Embryonic facial prominence (tissue), 1 donor: Measurements from ENCODE around the gene CFAP20.

Source experiments
- DNase-seq: peaks from one replicate; pipeline ENCODE4 v3.0.0-alpha.2; 2016; ENCODE audit errors: extremely low spot score

Gene CFAP20

DNA sequence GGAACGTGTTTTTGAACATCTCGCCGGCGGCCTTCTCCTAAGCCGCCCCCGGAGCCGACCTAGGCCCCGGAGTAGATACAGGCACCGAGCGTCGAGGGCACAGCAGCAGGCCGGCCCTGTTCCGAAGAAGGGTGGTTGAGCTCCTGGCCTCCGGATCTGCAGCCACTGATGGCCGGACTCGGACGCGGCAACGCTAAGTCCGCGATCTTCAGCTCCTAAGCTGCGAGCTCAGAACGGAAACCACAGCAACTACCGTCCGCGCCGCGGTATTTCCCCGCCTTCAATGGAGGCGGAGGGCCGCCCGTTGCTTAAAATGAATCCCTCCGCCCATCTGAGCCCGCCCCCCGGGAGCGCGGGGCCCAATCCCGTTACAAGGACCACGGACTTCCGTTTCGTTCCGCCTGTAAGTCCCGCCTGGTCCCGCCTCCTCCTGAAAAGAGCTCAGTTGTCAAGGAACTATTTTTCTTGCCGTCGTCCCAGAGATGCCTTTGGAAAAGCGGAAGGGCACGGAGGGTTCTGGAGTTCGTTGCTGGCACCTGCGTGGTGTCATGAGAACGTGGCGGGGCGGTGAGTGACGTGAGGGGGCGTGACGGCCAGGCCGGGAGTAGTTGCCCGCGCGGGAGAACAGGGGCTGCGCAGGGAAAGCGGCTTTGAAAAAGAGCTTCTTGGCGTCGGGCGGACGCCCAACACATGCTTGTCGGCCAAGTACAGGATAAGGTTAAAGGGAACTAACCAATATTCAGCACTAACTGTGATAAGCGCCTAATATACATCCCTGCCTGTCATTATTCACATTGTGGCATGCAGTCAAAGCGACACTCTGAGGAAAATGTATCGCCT is at the start of gene CFAP20:
CFAP20 (minus strand) TSS at position 285 of the 840 bp plus-strand sequence; CDS start at position 19, 266 bp downstream.
- peak; percentile 100 for DNase-seq

DNA sequence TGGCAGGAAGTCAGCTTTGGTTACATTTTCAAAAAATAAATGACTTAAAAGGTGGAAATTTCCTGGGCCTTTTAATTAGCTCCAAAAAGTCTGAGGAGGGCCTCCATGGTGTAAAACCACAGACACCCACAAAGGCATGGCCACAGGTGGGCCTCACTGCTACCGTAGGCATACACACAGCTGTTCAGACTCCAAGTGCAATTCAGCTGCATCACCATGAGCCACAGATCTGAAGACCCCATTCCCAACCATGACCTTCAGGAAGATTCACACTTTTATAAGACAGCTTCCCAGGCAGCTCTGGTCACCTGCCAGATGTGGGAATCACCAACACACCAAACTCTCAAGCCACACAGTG is 48.2 kb upstream of the CFAP20 start:
- no peak for DNase-seq

DNA sequence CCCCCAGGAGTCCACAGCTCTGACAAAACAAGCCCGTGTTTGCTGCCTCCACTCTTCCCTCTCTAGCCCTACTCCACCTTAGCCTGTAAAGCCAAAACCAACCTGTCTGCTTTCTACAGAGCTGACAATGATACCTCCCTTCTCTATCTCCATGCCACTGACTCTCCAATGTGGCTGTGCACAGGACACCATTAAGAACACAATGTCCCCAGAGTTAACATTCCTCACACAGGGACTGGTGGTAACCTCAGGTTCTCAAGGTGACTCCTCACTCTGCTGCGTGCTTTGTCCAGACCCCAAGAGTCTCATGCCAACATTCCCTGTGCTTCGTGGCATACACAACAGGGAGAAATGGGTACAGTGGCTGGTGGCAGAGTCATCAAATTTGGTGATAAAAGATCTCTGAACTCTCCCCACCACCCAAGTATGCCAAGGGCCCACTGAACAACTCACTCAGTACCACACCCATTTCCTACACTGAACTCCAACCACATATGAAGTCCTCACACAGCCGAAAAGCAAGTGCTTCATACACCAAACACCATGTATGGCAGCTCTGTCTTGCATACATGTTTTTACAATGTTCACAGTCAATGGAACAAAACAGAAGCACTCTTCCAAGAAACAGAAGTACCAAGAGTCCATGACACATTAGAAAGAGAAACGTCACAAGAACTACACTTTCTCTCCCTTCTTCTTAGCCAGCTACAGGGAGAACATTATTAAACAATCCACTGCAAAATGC is 47.6 kb upstream of the CFAP20 start:
- no peak for DNase-seq

DNA sequence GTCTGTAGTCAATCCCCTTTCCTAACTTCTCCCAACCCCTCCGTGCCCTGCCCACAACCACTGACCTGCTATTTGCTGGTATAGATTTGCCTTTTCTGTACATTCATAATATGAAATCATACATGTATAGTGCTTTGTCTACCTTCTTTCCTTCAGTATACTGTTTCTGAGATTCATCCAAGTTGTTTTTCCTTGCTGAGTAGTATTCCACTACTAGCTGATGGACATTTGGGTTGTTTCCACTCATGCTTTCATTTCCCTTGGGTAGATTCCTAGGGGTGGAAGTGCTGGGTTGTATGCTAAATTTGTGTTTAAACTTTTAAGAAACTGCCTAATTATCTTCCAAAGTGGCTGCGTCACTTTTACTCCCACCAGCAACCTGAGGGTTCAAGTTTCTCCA is 41.0 kb upstream of the CFAP20 start:
- no peak for DNase-seq

DNA sequence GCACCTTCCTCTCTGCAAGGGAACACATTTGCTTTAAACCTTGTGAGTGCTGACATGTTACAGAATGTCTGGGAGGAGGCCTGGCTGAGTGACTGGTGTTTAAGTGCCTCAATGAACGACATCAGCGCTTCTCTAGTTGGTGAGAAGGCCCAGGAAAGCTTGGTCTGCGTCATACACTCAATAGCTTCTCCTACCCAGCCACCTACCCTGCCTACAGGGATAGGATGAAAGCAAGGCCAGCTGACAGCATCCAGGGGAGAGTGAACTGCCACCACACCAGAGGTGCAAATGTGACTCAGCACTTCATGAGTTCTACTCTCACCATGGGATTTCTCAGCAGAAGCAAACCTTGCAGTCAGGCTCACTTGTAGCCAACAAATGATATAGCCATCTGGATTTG is 31.7 kb upstream of the CFAP20 start:
- no peak for DNase-seq

DNA sequence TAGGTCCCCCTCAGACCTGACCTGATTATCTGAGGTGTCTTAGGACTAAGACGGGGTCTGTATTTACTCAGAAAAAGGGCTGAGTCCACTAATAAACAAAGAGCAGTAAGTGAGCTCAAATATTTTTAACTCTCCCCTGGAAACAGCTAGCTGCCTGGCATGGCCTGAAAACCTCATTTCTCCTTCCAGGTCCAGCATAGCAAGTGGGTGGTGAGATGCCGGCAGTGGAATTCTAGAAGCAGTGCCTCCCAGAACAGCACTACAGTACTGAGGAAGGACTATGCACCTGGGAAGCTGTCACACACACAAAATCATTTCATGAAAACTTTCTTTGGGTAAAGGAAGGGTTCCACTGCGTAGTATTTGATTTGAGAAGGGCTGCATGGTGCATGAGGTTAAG is 29.5 kb upstream of the CFAP20 start:
- DNase-seq: no peak

DNA sequence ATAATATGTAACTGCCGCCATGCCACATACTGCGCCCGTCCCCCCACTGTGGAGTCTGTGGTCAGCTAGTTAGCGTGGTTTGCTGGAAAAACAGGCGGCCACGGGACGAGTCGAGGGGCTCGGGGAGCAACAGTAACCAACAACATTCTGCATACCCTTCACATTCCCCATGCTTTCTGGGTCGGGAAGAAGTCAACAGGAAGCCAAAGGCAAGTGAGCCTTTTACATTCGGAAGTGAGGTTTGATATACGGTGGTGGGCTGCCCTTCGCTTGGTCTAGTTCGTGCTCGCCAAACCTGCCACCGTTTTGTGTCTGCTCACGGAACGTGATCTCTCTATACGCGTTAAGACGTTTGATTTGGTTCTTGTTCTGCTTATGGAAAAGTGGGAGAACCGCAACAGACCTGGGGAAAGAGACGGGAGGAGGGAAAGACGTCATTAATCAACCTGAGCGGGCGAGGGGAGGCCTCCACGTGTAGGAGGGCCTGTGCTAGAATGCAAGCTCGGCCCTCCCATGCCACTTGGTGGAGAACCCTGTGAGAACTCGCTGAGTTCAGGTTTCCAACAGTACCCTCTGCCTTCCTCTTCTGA is 28.9 kb upstream of the CFAP20 start:
- DNase-seq: no peak

DNA sequence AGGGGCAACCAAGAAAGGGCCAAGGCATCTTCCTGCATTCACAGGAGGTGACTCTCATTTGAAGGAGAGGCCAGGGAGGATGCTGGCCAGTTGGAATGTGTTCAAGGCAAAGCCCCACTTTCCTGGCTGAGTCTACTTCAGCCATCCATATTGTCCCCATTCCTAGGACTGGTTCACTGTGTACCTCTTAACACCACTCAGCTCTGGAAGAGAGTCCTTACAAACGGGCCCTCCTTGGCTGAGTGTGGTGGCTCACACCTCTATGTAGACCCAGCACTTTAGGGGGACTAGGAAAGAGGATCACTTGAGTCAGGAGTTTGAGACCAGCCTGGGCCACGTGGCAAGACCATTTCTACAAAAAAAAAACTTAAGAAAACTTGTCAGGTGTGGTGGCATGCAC is 28.1 kb upstream of the CFAP20 start:
- no peak for DNase-seq

DNA sequence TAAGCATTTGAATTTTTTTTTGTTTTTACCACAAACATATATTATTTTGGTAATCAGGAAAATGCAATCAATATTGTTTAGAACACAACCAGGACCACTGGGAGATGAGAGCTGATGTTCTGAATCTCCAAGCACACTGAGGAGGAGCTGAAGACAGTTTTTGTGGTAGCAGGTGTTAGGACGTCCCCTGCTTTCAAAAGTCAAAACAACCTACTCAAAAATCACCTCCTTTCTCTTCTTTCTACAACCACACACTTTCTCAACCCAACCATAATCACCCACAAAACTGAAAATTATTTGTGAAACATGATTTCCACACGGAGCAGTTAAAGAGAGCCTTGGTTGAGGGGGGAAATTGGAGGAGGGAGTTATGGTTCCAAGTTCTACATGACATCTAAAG is 26.7 kb upstream of the CFAP20 start:
- no peak for DNase-seq

DNA sequence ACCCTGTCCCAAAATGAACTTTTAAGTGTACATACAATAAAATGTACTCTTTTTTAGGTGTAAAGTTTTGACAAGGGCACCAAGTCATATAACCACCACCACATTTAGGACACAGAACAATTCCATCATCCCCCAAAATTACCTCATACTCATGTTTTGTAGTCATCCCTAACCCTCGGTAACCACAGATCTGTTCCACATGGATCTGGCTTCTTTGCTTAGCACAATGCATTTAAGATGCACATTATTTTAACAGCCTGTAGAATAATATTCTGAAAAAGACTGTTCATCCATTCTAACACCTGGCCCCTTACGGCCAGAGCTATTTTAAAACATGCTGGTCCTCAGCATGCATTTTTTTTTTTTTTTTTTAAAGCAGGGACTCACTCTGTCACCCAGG is 25.2 kb upstream of the CFAP20 start:
- no peak for DNase-seq

DNA sequence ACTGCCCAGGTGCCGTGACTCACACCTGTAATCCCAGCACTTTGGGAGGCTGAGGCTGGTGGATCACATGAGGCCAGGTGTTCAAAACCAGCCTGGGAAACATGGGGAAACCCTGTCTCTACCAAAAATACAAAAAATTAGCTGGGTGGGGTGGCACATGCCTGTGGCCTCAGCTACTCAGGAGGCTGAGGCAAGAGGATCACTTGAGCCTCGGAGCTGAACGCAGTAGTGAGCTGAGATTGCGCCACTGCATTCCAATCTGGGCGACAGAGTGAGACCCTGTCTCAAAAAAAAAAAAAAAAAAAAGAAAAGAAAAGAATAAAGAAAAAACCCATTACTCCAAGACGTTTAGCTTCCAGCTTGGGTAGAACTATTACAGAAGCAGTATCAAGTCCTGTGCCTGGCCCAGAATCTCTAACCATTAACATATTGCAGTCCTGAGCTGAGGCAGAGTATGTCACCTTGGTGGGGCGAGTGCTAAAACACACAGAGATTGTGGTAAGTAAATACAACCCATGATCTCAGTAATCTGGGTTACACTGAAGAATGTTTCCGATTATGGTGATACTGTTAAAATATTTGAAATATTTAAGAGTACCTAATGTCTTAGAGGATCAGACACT is 23.2 kb upstream of the CFAP20 start:
- no peak for DNase-seq

DNA sequence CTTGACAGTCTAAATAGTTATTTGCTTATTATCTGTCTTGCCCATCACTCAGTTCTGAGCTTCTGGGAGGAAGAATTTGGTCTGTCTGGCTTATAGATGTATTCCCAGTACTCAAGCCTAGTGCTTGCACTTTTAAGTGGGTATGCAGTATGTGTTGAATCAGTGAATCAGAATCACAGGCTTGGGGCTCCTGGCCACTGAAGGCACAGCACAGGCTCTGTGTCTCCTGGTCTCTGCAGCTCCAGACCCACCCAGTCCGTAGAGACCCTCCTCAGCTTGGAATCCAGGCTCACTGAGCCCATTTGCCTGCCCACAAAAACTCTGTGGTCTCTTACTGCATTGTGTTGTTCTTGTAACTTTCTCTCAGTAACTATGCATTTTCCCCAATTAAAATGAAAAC is 19.3 kb upstream of the CFAP20 start:
- no peak for DNase-seq

DNA sequence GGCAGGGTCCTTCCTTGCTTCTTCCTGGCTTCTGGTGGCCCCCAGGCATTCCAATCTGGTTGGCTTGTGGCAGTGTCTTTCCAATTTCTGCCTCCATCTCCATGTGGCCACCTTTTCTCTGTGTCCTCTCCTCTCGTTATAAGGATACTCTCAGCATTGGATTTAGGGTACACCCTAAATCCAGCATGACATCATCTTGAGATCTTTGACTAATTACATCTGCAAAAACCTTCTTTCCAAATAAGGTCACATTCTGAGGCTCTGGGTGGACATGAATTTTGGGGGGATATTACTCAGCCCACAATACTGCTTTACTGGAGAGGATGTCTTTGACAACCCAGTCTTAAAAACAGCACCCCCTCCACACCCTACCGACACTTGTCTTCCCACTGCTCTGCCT is 18.9 kb upstream of the CFAP20 start:
- DNase-seq: no peak

DNA sequence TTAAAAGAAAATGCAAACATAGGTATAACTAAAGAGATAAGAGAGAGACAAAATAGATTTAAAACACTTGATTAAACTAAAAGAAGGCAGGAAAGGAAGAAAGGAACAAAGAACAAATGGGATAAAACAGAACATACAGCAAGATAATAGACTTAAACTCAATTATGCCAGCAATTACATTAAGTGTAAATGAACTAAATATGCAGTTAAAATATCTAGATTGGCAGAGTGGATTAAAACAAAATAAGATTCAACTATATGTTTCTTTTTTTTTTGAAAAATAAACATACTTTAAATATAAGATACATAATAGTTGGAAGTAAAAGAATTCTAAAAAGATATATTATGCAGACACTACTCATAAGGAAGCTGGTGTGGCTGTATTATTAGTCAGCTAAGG is 9.7 kb upstream of the CFAP20 start:
- DNase-seq: no peak

DNA sequence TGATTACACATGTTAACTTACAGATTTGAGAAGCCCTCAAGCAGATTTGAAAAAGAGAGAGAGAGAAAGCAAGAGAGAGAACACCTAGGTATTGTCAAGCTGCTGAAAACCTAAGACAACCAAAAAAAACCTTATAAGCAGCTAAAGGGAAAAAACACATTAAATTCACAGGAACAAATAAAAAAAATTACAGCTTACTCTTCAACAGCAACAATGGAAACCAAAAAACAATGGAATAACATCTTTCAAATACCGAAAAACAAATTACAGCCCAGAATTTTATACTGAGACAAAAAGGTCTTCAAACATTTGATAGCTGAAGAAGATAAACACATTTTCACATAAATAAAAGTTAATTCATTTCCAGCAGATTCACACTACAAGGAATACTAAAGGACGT is 8.4 kb upstream of the CFAP20 start:
- DNase-seq: no peak

DNA sequence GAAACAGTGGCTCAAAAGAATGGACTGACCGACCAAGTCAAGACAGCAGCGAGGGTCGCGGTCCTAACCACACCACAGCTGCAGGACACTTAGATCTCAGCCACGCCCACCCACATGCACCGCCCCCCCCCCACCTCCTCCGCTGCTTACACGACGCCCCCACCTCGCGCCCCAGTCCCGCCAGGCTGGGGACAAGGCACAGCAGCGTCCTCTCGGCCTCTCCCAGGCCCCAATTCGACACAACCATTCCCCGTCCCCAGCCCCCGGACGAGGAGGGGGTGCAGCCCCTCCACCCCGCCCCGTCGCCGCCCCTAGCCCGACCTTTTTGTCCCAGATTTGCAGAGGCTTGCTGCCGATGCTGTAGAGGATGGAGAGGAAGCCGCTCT is 477 bp downstream of the CFAP20 start:
- DNase-seq: no peak

DNA sequence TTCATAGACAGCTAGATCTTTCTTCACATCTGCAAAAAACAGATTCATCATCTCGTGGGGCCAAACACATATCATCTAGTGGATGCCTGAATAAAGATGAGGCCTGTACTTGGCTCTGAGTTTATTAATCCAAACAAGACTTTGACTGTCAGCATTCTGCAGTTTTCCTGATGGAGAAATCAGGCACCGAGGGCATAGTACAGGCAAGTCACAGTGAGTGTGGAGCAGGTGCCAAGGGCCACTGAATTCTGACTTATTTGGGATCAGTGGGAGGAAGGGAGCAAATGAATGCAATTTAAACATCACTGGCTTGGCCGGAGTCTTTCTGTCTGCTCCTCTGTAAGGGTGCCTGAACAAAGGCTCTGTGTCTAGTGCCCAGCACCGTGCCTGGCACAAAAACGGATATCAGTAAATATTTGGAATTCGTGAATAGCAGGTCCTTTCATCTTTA is 975 bp downstream of the CFAP20 start:
- DNase-seq: no peak

DNA sequence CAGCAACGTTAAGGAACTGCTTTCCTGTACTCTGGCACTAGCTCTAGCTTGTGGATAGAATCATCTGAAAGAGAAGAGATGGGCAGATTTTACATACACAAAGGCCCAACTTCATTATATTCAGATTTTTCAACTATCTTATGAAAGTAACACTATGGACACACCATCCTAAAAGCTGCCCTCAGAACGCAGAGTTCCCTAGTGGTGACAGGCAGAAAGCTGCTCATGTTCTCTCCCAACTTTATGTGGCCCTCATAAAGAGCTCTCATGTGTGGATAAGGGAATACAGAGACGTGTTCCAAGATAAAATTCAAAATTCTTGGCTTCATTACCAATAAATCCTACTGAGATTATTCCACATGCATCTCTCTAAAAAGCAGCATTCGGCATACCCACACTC is 1.5 kb downstream of the CFAP20 start:
- DNase-seq: no peak

DNA sequence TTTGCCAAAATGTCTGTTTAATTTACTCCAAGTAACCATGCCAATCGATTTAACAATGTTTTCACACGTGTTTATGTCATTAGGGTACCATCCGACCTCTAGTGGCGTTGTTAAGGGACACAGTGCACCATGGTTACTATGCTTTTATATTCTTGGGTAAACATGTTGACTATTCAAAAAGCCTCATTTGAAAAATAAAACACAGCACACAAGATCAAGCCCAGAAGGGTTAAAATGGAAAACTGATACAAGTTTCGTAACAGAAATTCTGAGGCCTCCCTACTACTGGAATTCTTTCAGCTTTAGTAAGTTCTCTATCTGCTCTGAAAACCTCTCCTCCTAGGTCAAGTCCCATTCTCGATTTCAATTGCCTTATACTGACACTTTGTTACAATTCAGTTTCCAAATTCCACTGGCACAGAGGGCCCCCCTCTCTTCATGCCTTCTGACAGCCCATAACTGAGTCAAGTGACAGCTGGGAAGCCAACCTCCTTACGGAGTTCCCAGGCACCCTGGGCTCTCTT is 2.1 kb downstream of the CFAP20 start:
- peak; percentile 53 for DNase-seq

DNA sequence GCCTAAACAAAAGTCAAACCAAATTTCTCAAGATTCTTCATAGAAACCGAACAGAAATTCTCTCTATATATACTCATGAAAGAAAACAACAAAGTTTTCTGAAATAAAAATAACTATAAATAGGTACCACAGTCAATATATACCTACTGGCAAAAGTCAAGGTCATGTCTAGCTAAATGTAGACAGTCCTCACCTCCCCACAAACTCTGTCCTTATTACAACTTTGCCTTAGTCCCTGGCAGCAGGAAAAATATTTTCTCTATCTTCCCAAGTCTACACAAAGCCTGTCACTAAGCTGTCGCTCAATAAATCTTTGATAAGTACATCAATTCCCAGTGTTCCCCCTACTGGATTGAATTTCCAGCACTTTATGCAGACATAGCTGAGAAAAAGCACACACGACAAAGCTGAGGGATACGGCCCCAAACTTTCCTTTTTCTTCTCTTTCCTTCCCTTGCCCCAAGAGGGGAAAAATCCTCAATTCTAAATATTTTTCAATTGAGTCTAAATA is 2.7 kb downstream of the CFAP20 start:
- no peak for DNase-seq

DNA sequence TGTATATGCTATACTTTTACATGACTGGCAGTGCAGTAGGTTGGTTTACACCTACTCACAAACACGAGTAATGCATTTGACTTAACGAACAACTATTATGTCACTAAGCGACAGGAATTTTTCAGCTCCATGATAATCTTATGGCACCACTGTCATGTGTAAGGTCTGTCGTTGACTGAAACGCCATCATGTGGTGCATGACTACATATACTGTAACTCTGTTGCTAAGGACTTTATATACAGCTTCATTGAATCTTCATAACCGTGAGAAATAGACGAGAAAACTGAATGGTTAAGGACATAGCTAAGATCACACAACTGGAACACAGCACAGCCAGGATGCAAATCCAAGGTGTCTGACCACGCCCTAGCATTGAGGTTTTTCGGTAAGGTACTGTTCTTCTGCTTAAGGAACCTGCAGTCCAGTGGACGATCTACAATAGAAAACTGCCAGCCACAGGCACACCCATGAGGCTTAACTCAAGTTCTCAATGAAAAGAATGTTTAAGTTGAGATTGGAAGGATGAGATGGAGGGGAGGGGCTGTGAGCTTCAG is 3.3 kb downstream of the CFAP20 start:
- DNase-seq: no peak

DNA sequence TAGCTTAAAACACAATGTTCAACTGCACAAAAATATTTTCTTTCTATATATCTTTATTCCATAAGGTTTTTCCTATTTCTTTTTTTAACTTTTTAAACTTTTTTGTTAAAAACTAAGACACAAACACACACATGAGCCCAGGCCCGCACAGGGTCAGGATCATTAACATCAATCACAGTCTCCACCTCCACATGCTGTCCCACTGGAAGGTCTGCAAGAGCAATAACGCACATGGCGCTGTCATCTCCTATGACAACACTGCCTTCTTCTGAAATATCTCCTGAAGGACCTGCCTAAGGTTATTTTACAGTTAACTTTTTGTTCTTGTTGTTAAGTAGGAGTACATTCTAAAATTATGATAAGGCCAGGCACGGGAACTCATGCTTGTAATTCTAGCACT is 4.1 kb downstream of the CFAP20 start:
- DNase-seq: no peak
